ENCODE measurements around the gene XXYLT1. TPM values are rescaled to one million over a fixed set of nuclear protein-coding genes. Genes with fewer than 3 reads are reported as not detected.

XXYLT1 gene
- total and polyA plus RNA-seq, 2 donors from 2014 or later = 5.7 to 10.7 TPM

GRCh38 chr3:195203606-195204005 lies 67.4 kb downstream of the XXYLT1 start:
- Histone ChIP-seq H3K27me3 (ENCODE audit: control insufficient read depth, insufficient read depth, low read length) (no peaks in the 10 kb centered on the region), H3K27ac (ENCODE audit: low read depth in 2 of 2, low read length in 2 of 2) (peak overlapping the region in 1 of 2 donors; percentile 4), H3K9ac (ENCODE audit: low read length in 3 of 3) (no peak overlapping the region), H3K4me1 (ENCODE audit: control insufficient read depth in 2 of 3, insufficient read depth in 2 of 3, low read depth in 1 of 3, low read length in 3 of 3) (peaks cover 0 to 15% (median 2%) of the 10 kb centered on the region in 3 donors), H3K36me3 (ENCODE audit: control insufficient read depth in 2 of 3, insufficient read depth in 3 of 3, low read length in 3 of 3) (no peaks in the 10 kb centered on the region), H3K4me3 (ENCODE audit: low read length in 3 of 3) (no peak overlapping the region), H3K9me3 (ENCODE audit: control insufficient read depth in 2 of 3, insufficient read depth in 1 of 3, low read length in 3 of 3) (no peaks in the 10 kb centered on the region)
- peak in 1 of 5 donors; percentile 39 for DNase-seq
- TF ChIP-seq CTCF (IDR thresholded peaks at IDR 0.05; ENCODE audit: borderline replicate concordance, extremely low read depth, insufficient read depth) = no peak
- intact Hi-C loops (cut with DNase I) = no loop called here
- FAIRE-seq = no peak

- no peaks in the 10 kb centered on the region for H3K27me3 ChIP-seq (ENCODE audit: control insufficient read depth, insufficient read depth, low read length)
- H3K27ac ChIP-seq (ENCODE audit: low read depth in 2 of 2, low read length in 2 of 2) = no peak overlapping the region
- H3K4me1 ChIP-seq (ENCODE audit: control insufficient read depth in 2 of 3, insufficient read depth in 2 of 3, low read depth in 1 of 3, low read length in 3 of 3) = peaks cover 0 to 12% (median 2%) of the 10 kb centered on the region in 3 donors
- no peaks in the 10 kb centered on the region for H3K36me3 ChIP-seq (ENCODE audit: control insufficient read depth in 2 of 3, insufficient read depth in 3 of 3, low read length in 3 of 3)
- no peaks in the 10 kb centered on the region for H3K9me3 ChIP-seq (ENCODE audit: control insufficient read depth in 2 of 3, insufficient read depth in 1 of 3, low read length in 3 of 3)
- no peak for TF ChIP-seq CTCF (IDR thresholded peaks at IDR 0.05; ENCODE audit: borderline replicate concordance, extremely low read depth, insufficient read depth)
- no peak for DNase-seq
- intact Hi-C loops (cut with DNase I) = no loop called here
- no peak overlapping the region for H3K4me3 ChIP-seq (ENCODE audit: low read length in 3 of 3)
- H3K9ac ChIP-seq (ENCODE audit: low read length in 3 of 3) = no peak overlapping the region
- FAIRE-seq = no peak
These were observed 69.7 kb downstream of the XXYLT1 start for GRCh38 chr3:195201295-195201694.

- H3K36me3 ChIP-seq (ENCODE audit: control insufficient read depth in 2 of 3, insufficient read depth in 3 of 3, low read length in 3 of 3) = no peaks in the 10 kb centered on the region
- no peak for TF ChIP-seq CTCF (IDR thresholded peaks at IDR 0.05; ENCODE audit: borderline replicate concordance, extremely low read depth, insufficient read depth)
- no peaks in the 10 kb centered on the region for H3K9me3 ChIP-seq (ENCODE audit: control insufficient read depth in 2 of 3, insufficient read depth in 1 of 3, low read length in 3 of 3)
- DNase-seq (no peak), FAIRE-seq (no peak)
- H3K4me3 ChIP-seq (ENCODE audit: low read length in 3 of 3) = no peak overlapping the region
- H3K27me3 ChIP-seq (ENCODE audit: control insufficient read depth, insufficient read depth, low read length) = no peaks in the 10 kb centered on the region
- H3K4me1 ChIP-seq (ENCODE audit: control insufficient read depth in 2 of 3, insufficient read depth in 2 of 3, low read depth in 1 of 3, low read length in 3 of 3) = peaks cover 0 to 12% (median 2%) of the 10 kb centered on the region in 3 donors
- H3K9ac ChIP-seq (ENCODE audit: low read length in 3 of 3) = no peak overlapping the region
- intact Hi-C loops (cut with DNase I) = no loop called here
- no peak overlapping the region for H3K27ac ChIP-seq (ENCODE audit: low read depth in 2 of 2, low read length in 2 of 2)
These were observed 70.7 kb downstream of the XXYLT1 start for GRCh38 chr3:195200010-195200822.
